Frontal cortex (tissue), 4 donors: Measurements from ENCODE around the gene RPS6KA2. TPM values are rescaled to one million over a fixed set of nuclear protein-coding genes. Genes with fewer than 3 reads are reported as not detected.
A peak's percentile ranks its signal among the peaks of the same experiment; 100 is the strongest.
"Not testable (repeated sequence)": the region's sequence is repeated elsewhere in the genome, so short reads cannot be mapped to it uniquely, and the experiment has no call there.

Source experiments
- DNase-seq, 2 donors: peaks; one replicate each; pipeline ENCODE4 v3.0.0; 2012; ENCODE audit warnings: low spot score in 2 of 2
- FAIRE-seq: peaks from 2 replicates; lab custom pipeline; 2012; peaks lifted over from hg19 to GRCh38; lab: Jason Lieb, UNC
- total RNA-seq: library from RNA; depleted of rRNA; stranded (reverse); fragments of >200 nt; gene quantifications from one replicate; pipeline ENCODE4 v1.2.3, GENCODE V29; 2014
- donor health status: control.
- donor health status: control.
- donor health status: control.

The RPS6KA2 gene
- total RNA-seq, 1 donor from 2014 or later: 24.9 TPM

GRCh38 chr6:166419717-166420116 is 207.3 kb downstream of the RPS6KA2 start:
- FAIRE-seq (no peak), DNase-seq (no peak)

- DNase-seq (no peak), FAIRE-seq (no peak)
Observed at GRCh38 chr6:166419286-166419685, 207.8 kb downstream of the RPS6KA2 start.

- FAIRE-seq (no peak), DNase-seq (no peak)
Observed at GRCh38 chr6:166418691-166419143, 208.3 kb downstream of the RPS6KA2 start.

GRCh38 chr6:166417285-166417691 is 209.8 kb downstream of the RPS6KA2 start:
- no peak for DNase-seq
- no peak for FAIRE-seq

GRCh38 chr6:166415833-166416347 is 211.2 kb downstream of the RPS6KA2 start:
- DNase-seq (no peak), FAIRE-seq (no peak)

- FAIRE-seq: no peak
- DNase-seq: no peak
Observed at GRCh38 chr6:166415306-166415705, 211.7 kb downstream of the RPS6KA2 start.

- FAIRE-seq (no peak), DNase-seq (no peak)
Observed at GRCh38 chr6:166413491-166413951, 213.5 kb downstream of the RPS6KA2 start.

GRCh38 chr6:166412911-166413384 is 214.1 kb downstream of the RPS6KA2 start:
- no peak for FAIRE-seq
- no peak for DNase-seq

- DNase-seq: no peak
Observed at GRCh38 chr6:166412156-166412910, 214.7 kb downstream of the RPS6KA2 start.

GRCh38 chr6:166411721-166412151 is 215.3 kb downstream of the RPS6KA2 start:
- FAIRE-seq (no peak), DNase-seq (no peak)

More at GRCh38 chr6:166412156-166412910, 214.7 kb downstream of the RPS6KA2 start:
- no peak for FAIRE-seq

GRCh38 chr6:166411271-166411670 is 215.8 kb downstream of the RPS6KA2 start:
- FAIRE-seq (no peak), DNase-seq (no peak)

- no peak for FAIRE-seq
- no peak for DNase-seq
Observed at GRCh38 chr6:166410426-166410935, 216.6 kb downstream of the RPS6KA2 start.

- no peak for FAIRE-seq
- no peak for DNase-seq
Observed at GRCh38 chr6:166408936-166409755, 217.9 kb downstream of the RPS6KA2 start.

GRCh38 chr6:166406197-166406596 is 220.9 kb downstream of the RPS6KA2 start:
- DNase-seq (no peak), FAIRE-seq (no peak)

GRCh38 chr6:166405386-166405785 is 221.7 kb downstream of the RPS6KA2 start:
- DNase-seq (no peak), FAIRE-seq (no peak)

- DNase-seq (no peak), FAIRE-seq (no peak)
Observed at GRCh38 chr6:166402582-166403277, 224.3 kb downstream of the RPS6KA2 start.

- FAIRE-seq: not testable (repeated sequence)
- DNase-seq: peak; percentile 79 to 81
Observed at GRCh38 chr6:166400649-166401250, 226.3 kb downstream of the RPS6KA2 start.

GRCh38 chr6:166400181-166400580 is 226.9 kb downstream of the RPS6KA2 start:
- DNase-seq (no peak), FAIRE-seq (no peak)

- FAIRE-seq: no peak
- DNase-seq: no peak
Observed at GRCh38 chr6:166398348-166398747, 228.7 kb downstream of the RPS6KA2 start.
